Progenitor cell of endocrine pancreas (in vitro differentiated cells): ENCODE measurements around the gene BMERB1. TPM values are rescaled to one million over a fixed set of nuclear protein-coding genes. Genes with fewer than 3 reads are reported as not detected.

Experiments
- DNase-seq: peaks from one replicate; pipeline ENCODE4 v3.0.0; 2021; ENCODE audit warnings: low spot score; ENCODE audit not compliant: unreplicated experiment
- H3K27ac Mint-ChIP-seq: 2 replicates; pipeline ENCODE4 v1.8.0; 2021; ENCODE audit warnings: mild to moderate bottlenecking, moderate library complexity, mixed read lengths
- H3K27me3 Mint-ChIP-seq: 2 replicates; pipeline ENCODE4 v1.8.0; 2021; ENCODE audit warnings: mixed read lengths
- H3K36me3 Mint-ChIP-seq: 2 replicates; pipeline ENCODE4 v1.8.0; 2022; ENCODE audit warnings: mixed read lengths; ENCODE audit not compliant: insufficient read depth
- H3K4me1 Mint-ChIP-seq: 2 replicates; pipeline ENCODE4 v1.8.0; 2021; ENCODE audit warnings: low read depth, mixed read lengths
- H3K4me3 Mint-ChIP-seq: 2 replicates; pipeline ENCODE4 v1.8.0; 2021; ENCODE audit warnings: low read depth, mild to moderate bottlenecking, moderate library complexity, mixed read lengths
- H3K9me3 Mint-ChIP-seq: 2 replicates; pipeline ENCODE4 v1.8.0; 2021; ENCODE audit warnings: low read depth, mixed read lengths
- total RNA-seq: library from RNA; stranded (reverse); gene quantifications from 2 replicates; pipeline ENCODE4 v1.2.1, GENCODE V29; 2021
- TF ChIP-seq, protein P1 (sequence below): fragments of 200-600 bp; sonication (generic); IDR thresholded peaks from one replicate; pipeline ENCODE4 v1.5.0; 2021; ENCODE audit warnings: antibody characterized with exemption, mild to moderate bottlenecking; ENCODE audit not compliant: unreplicated experiment

The BMERB1 gene
- total RNA-seq, 1 donor from 2014 or later = 13.5 TPM

DNA sequence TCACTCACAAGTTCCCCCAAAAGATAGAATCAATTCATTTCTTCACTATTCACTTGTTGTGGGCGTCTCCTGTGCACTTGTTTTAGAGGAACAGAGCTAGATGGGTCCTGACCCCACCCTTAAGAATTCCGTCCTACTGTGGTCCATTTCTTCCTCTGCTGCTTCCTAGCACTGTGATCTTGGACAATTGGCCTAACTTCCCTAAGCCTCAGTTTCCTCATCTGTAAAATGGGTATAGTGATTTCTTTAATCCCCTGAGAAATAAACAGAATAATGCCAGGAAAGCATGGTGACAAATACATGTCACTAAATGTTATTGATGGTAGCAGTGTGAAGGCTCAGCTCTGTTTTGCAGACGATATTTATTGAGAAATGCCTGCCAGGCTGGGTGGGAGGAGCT lies 9.9 kb downstream of the BMERB1 start:
- H3K27me3 Mint-ChIP-seq = no peaks in the 10 kb centered on the region
- peaks cover 4% of the 10 kb centered on the region for H3K9me3 Mint-ChIP-seq
- no peaks in the 10 kb centered on the region for H3K4me1 Mint-ChIP-seq
- no peak overlapping the region for H3K27ac Mint-ChIP-seq
- TF ChIP-seq, protein P1, sequence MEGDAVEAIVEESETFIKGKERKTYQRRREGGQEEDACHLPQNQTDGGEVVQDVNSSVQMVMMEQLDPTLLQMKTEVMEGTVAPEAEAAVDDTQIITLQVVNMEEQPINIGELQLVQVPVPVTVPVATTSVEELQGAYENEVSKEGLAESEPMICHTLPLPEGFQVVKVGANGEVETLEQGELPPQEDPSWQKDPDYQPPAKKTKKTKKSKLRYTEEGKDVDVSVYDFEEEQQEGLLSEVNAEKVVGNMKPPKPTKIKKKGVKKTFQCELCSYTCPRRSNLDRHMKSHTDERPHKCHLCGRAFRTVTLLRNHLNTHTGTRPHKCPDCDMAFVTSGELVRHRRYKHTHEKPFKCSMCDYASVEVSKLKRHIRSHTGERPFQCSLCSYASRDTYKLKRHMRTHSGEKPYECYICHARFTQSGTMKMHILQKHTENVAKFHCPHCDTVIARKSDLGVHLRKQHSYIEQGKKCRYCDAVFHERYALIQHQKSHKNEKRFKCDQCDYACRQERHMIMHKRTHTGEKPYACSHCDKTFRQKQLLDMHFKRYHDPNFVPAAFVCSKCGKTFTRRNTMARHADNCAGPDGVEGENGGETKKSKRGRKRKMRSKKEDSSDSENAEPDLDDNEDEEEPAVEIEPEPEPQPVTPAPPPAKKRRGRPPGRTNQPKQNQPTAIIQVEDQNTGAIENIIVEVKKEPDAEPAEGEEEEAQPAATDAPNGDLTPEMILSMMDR = no peak
- no peak for DNase-seq
- no peak overlapping the region for H3K4me3 Mint-ChIP-seq
- peaks cover 2% of the 10 kb centered on the region for H3K36me3 Mint-ChIP-seq

DNA sequence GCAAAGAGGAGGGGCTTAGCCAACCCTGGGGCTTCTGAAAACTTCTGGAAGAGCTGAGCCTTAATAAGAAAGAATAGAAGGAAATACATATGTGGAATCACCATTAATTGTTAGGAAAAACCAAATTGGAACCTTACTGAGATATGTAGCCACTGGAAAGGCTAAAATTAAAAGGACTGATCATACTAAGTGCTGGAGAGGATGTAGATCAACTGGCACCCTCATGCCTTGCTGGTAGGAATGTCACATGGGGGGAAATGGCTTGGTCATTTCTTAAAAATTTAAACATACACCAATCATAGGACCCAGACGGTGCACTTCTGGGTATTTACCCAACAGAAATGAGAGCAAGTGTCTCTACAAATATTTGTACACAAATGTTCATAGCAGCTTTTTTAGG lies 11.1 kb downstream of the BMERB1 start:
- no peak for DNase-seq
- TF ChIP-seq, protein P1 = no peak
- H3K27ac Mint-ChIP-seq = no peak overlapping the region
- peaks cover 4% of the 10 kb centered on the region for H3K9me3 Mint-ChIP-seq
- no peaks in the 10 kb centered on the region for H3K4me1 Mint-ChIP-seq
- H3K27me3 Mint-ChIP-seq = no peaks in the 10 kb centered on the region
- H3K4me3 Mint-ChIP-seq = no peak overlapping the region
- H3K36me3 Mint-ChIP-seq = peaks cover 2% of the 10 kb centered on the region

DNA sequence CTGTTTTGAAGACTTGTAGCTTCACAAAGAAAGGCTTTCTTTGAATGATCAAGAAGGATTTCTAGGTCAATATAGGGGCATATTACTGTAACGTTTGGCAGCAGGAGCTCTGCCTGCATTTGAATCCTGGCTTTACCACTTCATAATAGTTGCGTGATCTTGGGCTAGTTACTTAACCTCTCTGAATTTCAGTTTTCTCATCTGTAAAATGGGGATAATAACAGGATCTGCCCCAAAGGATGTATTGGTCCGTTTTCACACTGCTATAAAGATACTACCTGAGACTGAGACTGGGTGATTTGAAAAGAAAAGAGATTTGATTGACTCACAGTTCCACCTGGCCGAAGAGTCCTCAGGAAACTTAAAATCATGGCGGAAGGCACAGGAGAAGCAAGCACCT lies 12.5 kb downstream of the BMERB1 start:
- H3K4me3 Mint-ChIP-seq = no peak overlapping the region
- no peak for DNase-seq

DNA sequence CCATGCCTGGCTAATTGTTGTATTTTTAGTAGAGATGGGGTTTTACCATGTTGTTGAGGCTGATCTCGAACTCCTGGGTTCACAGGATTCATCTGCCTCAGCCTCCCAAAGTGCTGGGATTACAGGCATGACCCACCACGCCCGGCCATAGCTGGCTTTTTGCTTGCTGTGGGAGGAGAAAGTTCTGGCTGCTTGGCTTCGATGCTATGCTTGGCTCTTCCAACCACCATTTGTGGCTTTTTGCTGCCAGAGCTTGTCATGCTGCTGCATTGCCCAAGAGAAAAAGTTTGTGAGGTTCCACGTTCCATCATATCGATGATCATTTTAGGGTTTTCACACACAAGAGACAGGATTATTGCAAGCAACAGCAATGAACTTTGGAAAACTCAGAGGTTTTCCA lies 16.2 kb downstream of the BMERB1 start:
- H3K27ac Mint-ChIP-seq = no peak overlapping the region
- DNase-seq = no peak
- no peaks in the 10 kb centered on the region for H3K9me3 Mint-ChIP-seq
- TF ChIP-seq, protein P1 = no peak
- peaks cover 14% of the 10 kb centered on the region for H3K4me1 Mint-ChIP-seq
- no peaks in the 10 kb centered on the region for H3K36me3 Mint-ChIP-seq
- no peaks in the 10 kb centered on the region for H3K27me3 Mint-ChIP-seq
- no peak overlapping the region for H3K4me3 Mint-ChIP-seq

More for the DNA sequence above, 12.5 kb downstream of the BMERB1 start:
- TF ChIP-seq, protein P1 = no peak
- peaks cover 2% of the 10 kb centered on the region for H3K36me3 Mint-ChIP-seq
- no peaks in the 10 kb centered on the region for H3K27me3 Mint-ChIP-seq
- no peaks in the 10 kb centered on the region for H3K4me1 Mint-ChIP-seq
- H3K9me3 Mint-ChIP-seq = peaks cover 4% of the 10 kb centered on the region
- H3K27ac Mint-ChIP-seq = no peak overlapping the region

DNA sequence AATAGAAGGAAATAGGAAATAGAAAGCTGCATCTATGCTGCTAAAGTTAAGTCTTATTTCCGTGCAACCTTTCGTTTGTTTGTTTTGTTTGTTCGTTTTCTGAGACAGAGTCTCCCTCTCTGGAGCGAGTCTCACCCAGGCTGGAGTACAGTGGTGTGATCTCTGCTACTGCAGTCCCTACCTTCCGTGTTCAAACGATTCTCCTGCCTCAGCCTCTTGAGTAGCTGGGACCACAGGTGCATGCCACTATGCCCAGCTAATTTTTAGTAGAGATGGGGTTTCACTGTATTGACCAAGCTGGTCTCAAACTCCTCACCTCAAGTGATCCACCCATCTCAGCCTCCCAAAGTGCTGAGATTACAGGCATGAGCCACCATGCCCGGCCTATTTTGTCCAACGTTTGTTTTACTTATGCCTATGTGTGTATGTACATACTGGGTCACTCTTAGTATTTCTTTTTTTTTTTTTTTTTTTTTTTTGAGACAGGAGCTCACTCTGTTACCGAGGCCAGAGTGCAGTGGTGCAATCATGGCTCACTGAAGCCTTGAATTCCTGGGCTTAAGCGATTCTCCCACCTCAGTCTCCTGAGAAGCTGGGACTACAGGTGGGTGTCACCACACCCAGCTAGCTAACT lies 16.8 kb downstream of the BMERB1 start:
- Mint-ChIP-seq H3K27me3 (no peaks in the 10 kb centered on the region), H3K4me1 (peaks cover 20% of the 10 kb centered on the region), H3K27ac (no peak overlapping the region), H3K36me3 (no peaks in the 10 kb centered on the region), H3K9me3 (no peaks in the 10 kb centered on the region), H3K4me3 (no peak overlapping the region)
- no peak for DNase-seq
- TF ChIP-seq, protein P1 = no peak
